Activated naive CD8-positive, alpha-beta T cell treated with anti-CD3 and anti-CD28 coated beads, Interleukin-2, amount 10 ng/mL, durations not matched to agents 7 days and 5 days (primary cell): ENCODE results near the gene DNAJB6. TPM values are rescaled to one million over a fixed set of nuclear protein-coding genes. Genes with fewer than 3 reads are reported as not detected.

Experiments used
- ATAC-seq: fragments of 150-1000 bp; cut with Tn5 transposase; one replicate; pipeline ENCODE4 v1.10.0; 2021; ENCODE audit warnings: low read depth, moderate library complexity
- POLR2A ChIA-PET: fragments of 350-600 bp; sonication (Branson Sonifier 250); formaldehyde crosslinking; loops from one replicate; lab custom pipeline; 2021; ENCODE audit warnings: antibody characterized with exemption; lab: Charles Lee
- DNase-seq: peaks from one replicate; pipeline ENCODE4 v3.0.0; 2021
- H3K27ac Mint-ChIP-seq: one replicate; pipeline ENCODE4 v1.8.0; 2022; ENCODE audit warnings: mild to moderate bottlenecking, mixed read lengths
- H3K27me3 Mint-ChIP-seq: one replicate; pipeline ENCODE4 v1.8.0; 2022; ENCODE audit warnings: mild to moderate bottlenecking, moderate library complexity, mixed read lengths
- H3K36me3 Mint-ChIP-seq: one replicate; pipeline ENCODE4 v1.8.0; 2021; ENCODE audit warnings: mild to moderate bottlenecking, mixed read lengths
- H3K4me1 Mint-ChIP-seq: one replicate; pipeline ENCODE4 v1.8.0; 2021; ENCODE audit warnings: mixed read lengths
- H3K4me3 Mint-ChIP-seq: one replicate; pipeline ENCODE4 v1.8.0; 2022; ENCODE audit warnings: mild to moderate bottlenecking, moderate library complexity, mixed read lengths
- H3K9me3 Mint-ChIP-seq: one replicate; pipeline ENCODE4 v1.8.0; 2021; ENCODE audit warnings: mixed read lengths
- total RNA-seq, 2 experiments: library from RNA; stranded (reverse); gene quantifications; one replicate each; pipeline ENCODE4 v1.2.3, GENCODE V29; 2021

Gene DNAJB6
- total RNA-seq, 2 experiments from 2014 or later, result 60.0 to 67.0 TPM

GRCh38 chr7:157361537-157361936 lies 24.7 kb downstream of the DNAJB6 start:
- Mint-ChIP-seq H3K27ac (no peak overlapping the region), H3K4me3 (no peak overlapping the region), H3K4me1 (peaks cover 18% of the 10 kb centered on the region), H3K36me3 (peaks cover 32% of the 10 kb centered on the region), H3K27me3 (no peaks in the 10 kb centered on the region), H3K9me3 (no peaks in the 10 kb centered on the region)
- POLR2A ChIA-PET, result no interaction called here
- ATAC-seq (no peak), DNase-seq (no peak)

DNA sequence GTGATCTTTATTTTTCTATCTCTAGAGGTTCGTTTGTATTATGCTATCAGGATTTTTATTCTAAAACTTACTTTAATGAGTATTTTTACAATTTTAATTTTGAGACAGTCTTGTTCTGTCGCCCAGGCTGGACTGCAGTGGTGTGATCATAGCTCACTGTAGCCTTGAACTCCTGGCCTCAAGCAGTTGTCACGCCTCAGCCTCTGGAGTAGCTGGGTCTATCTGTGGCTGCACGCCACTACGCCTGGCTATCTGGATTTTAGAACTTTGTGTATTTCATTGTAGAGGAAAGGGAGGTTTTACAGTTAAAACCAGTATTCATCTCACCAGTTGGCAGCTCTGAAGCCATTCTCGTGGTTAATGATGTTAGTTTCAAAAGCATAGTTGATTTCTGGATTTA lies 25.9 kb downstream of the DNAJB6 start:
- Mint-ChIP-seq H3K9me3 (no peaks in the 10 kb centered on the region), H3K36me3 (peaks cover 40% of the 10 kb centered on the region), H3K27me3 (no peaks in the 10 kb centered on the region), H3K4me3 (no peak overlapping the region), H3K27ac (no peak overlapping the region), H3K4me1 (peaks cover 12% of the 10 kb centered on the region)
- POLR2A ChIA-PET, result no interaction called here
- ATAC-seq (no peak), DNase-seq (no peak)

- DNase-seq (no peak), ATAC-seq (no peak)
- Mint-ChIP-seq H3K9me3 (no peaks in the 10 kb centered on the region), H3K27ac (no peak overlapping the region), H3K4me1 (peaks cover 16% of the 10 kb centered on the region), H3K4me3 (no peak overlapping the region), H3K27me3 (no peaks in the 10 kb centered on the region), H3K36me3 (peaks cover 49% of the 10 kb centered on the region)
- POLR2A ChIA-PET, result no interaction called here
These were observed 29.9 kb downstream of the DNAJB6 start for GRCh38 chr7:157366722-157367121.

DNA sequence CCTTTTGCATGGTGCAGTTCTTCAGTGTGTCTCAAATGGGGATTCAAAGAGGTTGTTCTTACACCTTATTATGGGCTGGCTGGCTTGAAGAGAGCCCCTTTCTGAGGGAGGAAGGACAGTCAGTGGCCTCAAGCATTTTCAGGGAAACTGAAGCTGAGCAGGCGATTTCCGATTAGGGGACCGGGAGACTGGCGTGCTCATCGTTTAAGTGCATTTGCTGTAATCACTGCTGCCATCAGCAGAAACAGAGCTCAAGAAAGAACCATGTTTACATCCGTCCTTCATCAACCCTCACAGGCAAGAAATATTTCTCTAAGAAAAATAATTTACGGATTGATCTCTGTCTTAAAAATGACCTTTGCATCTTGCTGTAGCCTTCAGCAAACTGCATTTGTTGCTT lies 32.2 kb downstream of the DNAJB6 start:
- peak overlapping the region; percentile 75 for H3K27ac Mint-ChIP-seq
- DNase-seq (no peak), ATAC-seq (no peak)
- peaks cover 21% of the 10 kb centered on the region for H3K4me1 Mint-ChIP-seq
- H3K27me3 Mint-ChIP-seq, result no peaks in the 10 kb centered on the region
- no peaks in the 10 kb centered on the region for H3K9me3 Mint-ChIP-seq
- peaks cover 58% of the 10 kb centered on the region for H3K36me3 Mint-ChIP-seq
- no peak overlapping the region for H3K4me3 Mint-ChIP-seq
- POLR2A ChIA-PET, result no interaction called here

GRCh38 chr7:157370742-157371141 lies 33.9 kb downstream of the DNAJB6 start:
- no peak overlapping the region for H3K4me3 Mint-ChIP-seq
- H3K27ac Mint-ChIP-seq, result no peak overlapping the region
- ATAC-seq (no peak), DNase-seq (no peak)
- H3K4me1 Mint-ChIP-seq, result peaks cover 27% of the 10 kb centered on the region
- no peaks in the 10 kb centered on the region for H3K9me3 Mint-ChIP-seq
- H3K27me3 Mint-ChIP-seq, result no peaks in the 10 kb centered on the region
- H3K36me3 Mint-ChIP-seq, result peaks cover 57% of the 10 kb centered on the region
- POLR2A ChIA-PET, result no interaction called here

DNA sequence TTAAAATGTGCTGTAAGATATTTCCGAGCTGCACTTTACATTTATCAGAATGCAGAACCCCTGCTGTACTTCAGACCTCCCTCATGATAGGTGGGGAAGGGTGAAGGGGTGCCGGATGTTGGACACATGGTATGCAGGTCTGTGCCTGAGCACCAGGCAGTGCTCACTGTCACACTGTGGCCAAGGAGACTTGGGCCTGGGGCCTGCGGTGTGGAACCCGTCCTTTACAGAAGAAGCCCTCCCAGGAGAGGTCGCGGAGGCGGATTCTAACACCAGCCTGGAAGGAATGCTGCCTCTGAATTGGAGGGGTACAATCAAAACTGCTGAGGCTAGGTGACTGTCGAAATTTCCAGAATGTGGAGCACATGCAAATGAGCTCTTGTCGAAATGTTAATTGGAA lies 34.5 kb downstream of the DNAJB6 start:
- POLR2A ChIA-PET, result no interaction called here
- Mint-ChIP-seq H3K4me3 (no peak overlapping the region), H3K36me3 (peaks cover 52% of the 10 kb centered on the region), H3K4me1 (peaks cover 29% of the 10 kb centered on the region), H3K27ac (no peak overlapping the region), H3K9me3 (no peaks in the 10 kb centered on the region), H3K27me3 (no peaks in the 10 kb centered on the region)
- no peak for ATAC-seq
- DNase-seq, result no peak

DNA sequence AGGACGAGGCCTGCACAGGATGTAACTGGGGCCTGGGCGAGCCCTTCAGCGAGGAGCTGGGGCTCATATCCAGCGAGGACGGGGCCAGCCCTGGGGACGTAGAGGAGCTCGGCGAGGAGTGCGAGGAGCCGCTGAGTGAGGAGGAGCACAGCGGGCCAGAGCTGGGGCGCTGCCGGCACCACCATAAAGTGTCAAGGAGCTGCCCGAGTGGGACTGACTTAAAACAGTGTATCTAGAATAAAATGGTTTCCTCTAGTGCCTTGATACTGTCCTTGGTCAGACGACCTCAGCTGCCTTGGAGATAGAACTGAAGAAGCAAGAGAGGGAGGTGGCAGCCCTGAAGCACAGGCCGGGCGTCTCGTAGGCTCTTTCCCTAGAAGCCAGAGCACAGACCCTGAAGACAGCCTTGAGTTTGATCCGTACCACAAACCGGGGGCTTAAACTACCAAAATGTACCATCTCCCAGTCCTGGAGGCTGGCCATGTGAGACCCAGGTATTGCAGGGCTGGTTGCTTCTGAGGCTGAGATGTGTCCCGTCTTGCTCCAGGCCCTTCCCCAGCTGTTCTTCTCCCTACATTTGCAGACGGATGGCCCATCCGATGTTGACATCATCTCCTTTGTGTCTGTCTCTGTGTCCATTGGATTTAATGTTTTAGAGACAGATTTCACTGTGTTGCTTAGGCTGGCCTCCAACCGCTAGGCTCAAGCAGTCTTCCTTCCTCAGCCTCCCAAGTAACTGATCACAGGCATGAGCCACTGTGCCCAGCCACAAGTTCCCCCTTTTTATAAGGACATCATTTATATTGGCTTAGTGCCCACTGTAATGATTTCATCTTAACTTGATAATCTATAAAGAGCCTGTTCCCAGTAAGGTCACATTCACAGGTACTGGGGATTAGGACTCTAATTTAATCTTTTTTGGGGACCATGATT lies 35.8 kb downstream of the DNAJB6 start:
- Mint-ChIP-seq H3K27ac (no peak overlapping the region), H3K27me3 (no peaks in the 10 kb centered on the region), H3K4me1 (peaks cover 37% of the 10 kb centered on the region), H3K4me3 (no peak overlapping the region), H3K9me3 (no peaks in the 10 kb centered on the region), H3K36me3 (peaks cover 50% of the 10 kb centered on the region)
- ATAC-seq (no peak), DNase-seq (no peak)
- POLR2A ChIA-PET, result no interaction called here

GRCh38 chr7:157373493-157373892 lies 36.7 kb downstream of the DNAJB6 start:
- Mint-ChIP-seq H3K4me3 (no peak overlapping the region), H3K4me1 (peaks cover 35% of the 10 kb centered on the region), H3K9me3 (no peaks in the 10 kb centered on the region), H3K27ac (peak overlapping the region; percentile 68), H3K27me3 (no peaks in the 10 kb centered on the region), H3K36me3 (peaks cover 49% of the 10 kb centered on the region)
- POLR2A ChIA-PET, result no interaction called here
- no peak for ATAC-seq
- no peak for DNase-seq

DNA sequence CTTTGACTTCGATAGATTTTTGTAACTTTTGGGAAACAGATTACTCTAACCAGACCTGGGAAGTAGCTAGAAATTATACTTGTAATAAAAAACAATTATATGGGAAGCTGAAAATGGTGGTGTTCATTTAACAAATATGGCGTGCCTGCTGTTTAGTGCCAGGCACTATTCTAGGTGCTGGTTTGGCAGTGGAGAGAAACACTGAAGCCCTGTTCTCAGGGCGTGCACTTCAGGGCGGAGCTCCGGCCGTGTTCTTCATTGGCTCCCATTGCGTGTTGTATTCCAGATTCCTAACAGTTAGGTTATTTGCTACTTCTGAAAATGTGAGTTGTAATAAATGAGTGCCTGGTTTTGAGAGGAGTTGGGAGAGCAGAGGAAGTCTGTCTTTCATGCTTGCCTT lies 38.6 kb downstream of the DNAJB6 start:
- no peak overlapping the region for H3K4me3 Mint-ChIP-seq
- DNase-seq, result no peak
- H3K36me3 Mint-ChIP-seq, result peaks cover 45% of the 10 kb centered on the region
- POLR2A ChIA-PET, result no interaction called here
- no peaks in the 10 kb centered on the region for H3K9me3 Mint-ChIP-seq
- H3K27me3 Mint-ChIP-seq, result no peaks in the 10 kb centered on the region
- peak overlapping the region; percentile 76 for H3K27ac Mint-ChIP-seq
- peaks cover 32% of the 10 kb centered on the region for H3K4me1 Mint-ChIP-seq
- no peak for ATAC-seq

- POLR2A ChIA-PET, result no interaction called here
- no peak for ATAC-seq
- H3K36me3 Mint-ChIP-seq, result peaks cover 36% of the 10 kb centered on the region
- H3K4me1 Mint-ChIP-seq, result peaks cover 32% of the 10 kb centered on the region
- no peak overlapping the region for H3K27ac Mint-ChIP-seq
- DNase-seq, result no peak
- H3K4me3 Mint-ChIP-seq, result no peak overlapping the region
- H3K9me3 Mint-ChIP-seq, result no peaks in the 10 kb centered on the region
- H3K27me3 Mint-ChIP-seq, result no peaks in the 10 kb centered on the region
These were observed 40.8 kb downstream of the DNAJB6 start for GRCh38 chr7:157377436-157378124.

DNA sequence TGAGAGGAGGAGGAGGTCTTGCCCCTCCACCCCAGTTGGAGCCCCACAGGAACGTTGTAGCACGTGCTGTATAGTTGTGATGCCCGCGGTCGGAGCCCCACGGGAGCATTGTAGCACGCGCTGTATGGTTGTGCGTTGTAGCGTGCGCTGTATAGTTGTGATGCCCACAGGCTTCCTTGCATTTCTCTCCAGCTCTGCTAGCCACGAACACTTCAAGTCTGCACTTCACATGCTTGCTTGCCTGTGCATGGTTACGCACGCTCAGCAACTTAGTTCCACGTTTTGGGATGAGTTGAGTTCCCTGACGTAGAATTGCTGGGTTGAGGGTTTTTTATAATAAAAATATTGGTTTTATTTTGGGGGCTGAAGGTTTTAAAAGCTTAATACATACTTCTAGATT lies 41.6 kb downstream of the DNAJB6 start:
- H3K36me3 Mint-ChIP-seq, result peaks cover 31% of the 10 kb centered on the region
- DNase-seq (no peak), ATAC-seq (no peak)
- no peak overlapping the region for H3K4me3 Mint-ChIP-seq
- no peaks in the 10 kb centered on the region for H3K9me3 Mint-ChIP-seq
- H3K27ac Mint-ChIP-seq, result no peak overlapping the region
- peaks cover 28% of the 10 kb centered on the region for H3K4me1 Mint-ChIP-seq
- no peaks in the 10 kb centered on the region for H3K27me3 Mint-ChIP-seq
- POLR2A ChIA-PET, result no interaction called here

DNA sequence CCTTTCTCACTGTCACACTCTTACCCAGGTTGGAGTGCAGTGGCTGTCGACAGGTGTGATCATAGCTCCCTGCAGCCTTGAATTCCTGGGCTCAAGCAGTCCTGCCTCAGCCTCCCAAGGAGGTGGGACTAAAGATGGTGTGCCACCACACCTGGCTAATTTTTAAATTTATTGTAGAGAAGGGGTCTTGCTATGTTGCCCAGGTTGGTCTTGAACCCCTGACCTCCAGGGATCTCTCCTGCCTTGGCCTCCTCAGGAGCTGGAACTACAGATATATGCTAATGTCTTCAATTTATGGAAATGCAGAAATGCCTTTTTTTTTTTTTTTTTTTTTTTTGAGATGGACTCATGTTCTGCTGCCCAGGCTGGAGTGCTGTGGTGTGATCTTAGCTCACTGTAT lies 42.7 kb downstream of the DNAJB6 start:
- H3K9me3 Mint-ChIP-seq, result no peaks in the 10 kb centered on the region
- ATAC-seq, result no peak
- H3K36me3 Mint-ChIP-seq, result peaks cover 23% of the 10 kb centered on the region
- no peak overlapping the region for H3K27ac Mint-ChIP-seq
- DNase-seq, result no peak
- peaks cover 24% of the 10 kb centered on the region for H3K4me1 Mint-ChIP-seq
- no peak overlapping the region for H3K4me3 Mint-ChIP-seq
- POLR2A ChIA-PET, result no interaction called here
- no peaks in the 10 kb centered on the region for H3K27me3 Mint-ChIP-seq

DNA sequence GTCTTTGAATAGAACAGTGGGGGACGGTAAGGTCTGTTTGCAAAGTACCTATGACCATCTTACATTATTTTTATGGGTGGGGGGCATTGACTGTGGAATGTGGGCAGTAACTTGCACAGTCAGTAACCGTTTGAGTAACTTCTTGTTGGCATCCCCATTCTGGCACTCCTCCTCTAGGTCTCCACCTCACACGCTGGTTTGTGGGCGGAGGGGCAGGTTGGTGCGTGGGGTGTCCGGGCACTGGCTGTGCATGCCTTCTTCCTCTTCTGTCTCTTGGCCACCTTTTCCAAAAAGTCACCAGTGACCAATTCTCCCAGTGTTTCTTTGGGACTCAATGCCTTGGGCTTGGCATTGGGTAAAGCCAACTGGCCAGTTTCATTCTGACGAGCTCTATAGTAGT lies 43.6 kb downstream of the DNAJB6 start:
- Mint-ChIP-seq H3K4me3 (no peak overlapping the region), H3K36me3 (peaks cover 16% of the 10 kb centered on the region), H3K4me1 (peaks cover 16% of the 10 kb centered on the region), H3K27ac (no peak overlapping the region), H3K27me3 (no peaks in the 10 kb centered on the region), H3K9me3 (no peaks in the 10 kb centered on the region)
- POLR2A ChIA-PET, result no interaction called here
- ATAC-seq (no peak), DNase-seq (no peak)

- ATAC-seq (no peak), DNase-seq (no peak)
- Mint-ChIP-seq H3K27ac (no peak overlapping the region), H3K27me3 (no peaks in the 10 kb centered on the region), H3K4me3 (no peak overlapping the region), H3K9me3 (no peaks in the 10 kb centered on the region), H3K36me3 (peaks cover 13% of the 10 kb centered on the region), H3K4me1 (peaks cover 8% of the 10 kb centered on the region)
- POLR2A ChIA-PET, result no interaction called here
These were observed 47.1 kb downstream of the DNAJB6 start for GRCh38 chr7:157383868-157384267.
